IPS DF 19.7 (cell line): ENCODE measurements around the gene GRIP2.

Source experiments
- DNase-seq: peaks from one replicate; pipeline ENCODE4 v3.0.0-alpha.2; 2013; ENCODE audit warnings: low read depth, low spot score

Gene GRIP2

DNA sequence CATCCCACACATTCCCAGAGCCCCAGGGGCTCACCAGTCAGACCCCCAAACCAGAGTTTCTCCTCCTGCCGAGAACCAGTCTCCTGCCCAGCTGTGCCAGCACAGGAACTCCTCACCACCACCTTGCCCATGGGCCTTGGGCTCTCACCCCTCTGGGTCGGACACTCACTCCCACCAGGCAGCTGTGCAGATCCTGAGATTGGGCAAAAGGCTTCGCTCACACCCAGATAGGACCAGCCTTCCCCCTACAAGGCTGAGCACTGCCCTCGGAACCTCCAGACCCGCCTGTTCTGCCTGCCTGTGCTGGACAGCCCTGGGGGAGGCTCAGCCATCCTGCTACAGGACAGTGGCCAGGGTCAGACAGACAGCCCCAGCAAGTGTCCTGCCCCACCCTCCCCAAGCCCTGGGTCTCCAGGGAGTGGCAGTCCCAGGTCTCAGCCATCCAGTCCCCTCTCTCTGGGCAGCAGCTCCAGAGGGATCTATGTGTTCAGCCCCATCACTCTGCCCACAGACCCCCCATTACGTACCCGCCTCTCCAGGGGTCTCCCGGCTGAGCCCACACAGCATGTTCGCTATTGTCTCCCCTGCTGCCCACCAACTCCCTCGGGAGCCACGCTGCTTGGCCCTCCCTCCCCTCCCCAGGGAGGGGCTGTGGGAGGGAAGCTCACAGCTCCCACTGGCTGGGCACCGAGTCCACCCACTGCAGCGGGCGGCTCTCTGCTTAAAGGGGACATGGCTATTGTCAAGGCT lies at the start of gene GRIP2:
Gene GRIP2, minus strand, starts transcription at position 601 of the 750 bp plus-strand sequence. Its CDS starts 34 bp downstream, at position 567.
- no peak for DNase-seq

DNA sequence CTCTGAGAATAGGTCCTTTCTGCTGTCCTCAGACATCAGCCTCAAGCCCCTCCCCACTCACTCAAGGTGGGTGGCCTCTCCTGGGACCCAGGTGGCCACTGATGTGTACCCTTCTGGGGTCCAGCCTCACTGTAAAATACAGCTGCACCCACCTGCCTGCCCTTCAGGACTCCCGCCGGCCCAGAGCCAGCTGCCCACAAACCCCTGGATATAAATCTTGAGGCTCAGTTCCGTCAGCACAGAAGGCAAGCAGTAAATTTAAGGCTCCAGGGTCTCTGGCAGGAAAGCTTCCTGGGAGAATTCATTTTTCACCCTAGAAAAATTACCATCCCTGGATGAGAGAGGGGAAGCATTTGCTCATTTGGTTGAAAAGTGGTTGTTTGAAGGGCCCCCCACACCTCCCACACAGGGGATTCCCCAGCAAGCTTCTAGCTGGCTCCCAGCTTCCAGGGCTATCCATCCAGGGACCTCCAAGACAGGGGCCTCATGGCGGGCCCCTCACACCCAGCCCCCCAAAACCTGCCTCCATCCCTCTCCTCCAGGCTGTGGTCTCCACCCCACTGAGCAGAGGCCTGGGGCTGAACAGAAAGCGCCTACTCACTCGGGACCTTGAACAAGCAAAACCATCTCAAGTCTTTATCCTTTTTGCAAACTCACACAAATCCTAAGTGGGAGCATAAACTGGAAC lies 48.4 kb upstream of the GRIP2 start:
- no peak for DNase-seq

DNA sequence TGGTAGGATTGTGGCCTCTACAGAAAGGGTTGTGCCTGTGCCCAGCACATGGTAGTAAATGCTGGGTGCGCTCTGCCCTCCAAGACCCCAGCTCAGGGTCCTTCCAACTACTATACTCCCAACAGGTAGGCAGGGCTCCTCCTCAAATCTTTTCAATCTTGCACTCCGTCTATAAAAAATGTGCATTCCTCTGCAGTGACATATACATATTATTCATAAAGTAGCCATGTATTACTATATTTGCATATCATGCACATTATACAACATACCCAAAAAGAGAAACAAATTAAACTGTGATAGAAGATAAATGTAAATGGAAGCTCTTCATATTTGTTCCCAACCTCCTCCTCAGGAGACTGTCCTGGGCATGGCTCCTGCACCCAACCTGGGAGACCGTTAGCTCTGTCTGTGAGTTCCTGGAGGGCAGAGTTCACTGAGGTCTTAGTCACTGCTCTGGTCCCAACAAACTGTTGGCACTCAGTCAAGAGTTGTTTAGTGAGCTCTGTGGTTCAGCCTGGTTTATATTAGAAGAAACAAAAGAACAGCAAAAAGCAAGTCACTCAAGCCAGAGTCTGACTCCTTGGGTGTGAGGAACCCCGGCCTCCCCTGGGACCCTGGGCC lies 47.7 kb upstream of the GRIP2 start:
- DNase-seq, result no peak

DNA sequence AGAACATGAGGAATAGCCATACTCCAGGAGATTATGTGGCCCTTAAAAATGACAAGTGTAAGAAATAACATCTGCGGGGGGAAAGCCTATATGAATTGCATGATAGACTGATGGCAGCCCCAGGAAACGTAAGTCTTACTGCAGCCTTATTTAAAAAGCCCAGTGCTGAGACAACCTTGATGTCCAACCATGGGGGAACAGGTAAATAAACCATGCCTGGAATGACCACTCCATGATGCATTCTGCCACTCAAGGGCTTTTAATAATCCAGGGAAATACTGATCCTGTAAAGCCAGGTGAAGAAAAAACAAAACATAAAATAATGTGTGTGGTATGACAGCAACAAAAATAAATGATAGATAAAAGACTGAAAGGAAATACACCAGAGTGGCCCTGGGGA lies 46.5 kb upstream of the GRIP2 start:
- DNase-seq, result no peak

DNA sequence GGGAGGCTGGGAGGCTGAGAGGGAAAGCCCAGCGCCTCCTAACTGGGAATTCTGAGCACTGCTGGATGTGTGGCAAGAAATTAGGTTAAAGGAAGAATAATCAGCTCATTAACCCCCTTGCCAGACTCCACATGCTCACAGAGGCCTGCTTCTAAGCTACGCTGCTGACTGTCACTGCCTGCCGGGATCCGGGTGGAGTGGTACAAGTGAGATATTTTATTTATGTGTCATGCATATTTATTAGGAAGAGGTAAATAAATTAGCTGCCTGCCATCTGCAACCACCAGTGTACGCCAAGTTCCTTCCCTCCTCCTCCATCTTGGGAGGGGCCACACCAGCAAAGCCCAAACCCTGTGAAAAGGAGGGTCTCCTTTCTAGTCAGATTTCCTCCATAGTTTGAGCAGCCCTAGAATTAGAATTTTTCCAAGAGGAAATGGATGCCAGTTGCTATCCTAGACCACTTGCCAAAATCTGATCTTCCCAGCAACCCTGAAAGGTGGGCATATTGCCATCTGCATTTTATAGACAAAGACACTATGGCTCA lies 43.5 kb upstream of the GRIP2 start:
- no peak for DNase-seq

DNA sequence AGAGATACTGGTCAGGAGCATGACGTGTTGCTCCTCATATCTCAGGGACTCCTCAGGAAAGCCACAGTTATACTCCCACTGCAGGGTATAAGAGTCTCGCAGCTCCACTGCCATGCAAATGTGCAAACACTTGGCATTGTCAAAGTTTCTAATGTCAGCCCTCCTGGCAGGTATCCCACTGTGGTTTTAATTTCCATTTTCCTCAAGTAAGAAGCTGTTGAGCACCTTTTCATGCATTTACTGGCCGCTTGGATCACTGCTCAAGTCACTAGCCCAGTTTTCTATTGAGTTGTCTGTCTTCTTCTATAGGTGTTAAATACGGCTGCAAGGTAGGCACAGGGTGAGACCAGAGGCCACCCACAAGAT lies 41.9 kb upstream of the GRIP2 start:
- no peak for DNase-seq

DNA sequence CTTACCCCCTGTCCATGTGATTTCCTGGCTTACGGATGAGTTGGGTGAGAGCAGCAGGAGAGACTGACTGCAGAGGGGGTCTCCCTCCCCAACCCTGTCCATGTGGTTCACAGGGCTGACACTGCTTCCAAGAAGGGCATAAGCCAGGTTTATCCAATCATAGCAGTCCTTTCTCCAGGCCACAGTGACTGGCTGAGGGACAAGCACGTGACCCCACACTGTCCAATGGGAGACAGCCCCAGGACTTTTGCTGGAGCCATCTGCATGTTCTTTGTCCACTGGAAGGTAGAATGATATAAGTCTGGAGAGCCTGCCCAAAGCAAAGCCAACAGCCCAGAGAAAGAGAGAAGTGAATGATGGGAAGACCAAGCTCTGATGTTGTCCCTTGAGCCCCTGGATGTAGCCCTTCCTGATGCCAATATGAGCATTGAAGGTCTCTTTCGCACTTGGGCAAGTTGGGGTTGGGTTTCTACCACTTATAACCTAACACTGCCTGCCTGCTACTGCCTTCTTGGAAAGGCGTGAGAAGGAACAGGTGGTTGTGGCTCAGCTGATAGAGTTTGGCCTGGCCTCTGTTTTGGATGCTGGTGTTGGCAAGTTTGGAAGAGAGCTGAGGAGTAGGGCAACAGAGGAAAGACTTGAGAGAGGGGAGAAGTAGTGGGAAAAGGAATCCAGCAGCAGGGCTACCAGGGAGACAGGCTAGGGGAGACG lies 41.3 kb upstream of the GRIP2 start:
- DNase-seq, result no peak

DNA sequence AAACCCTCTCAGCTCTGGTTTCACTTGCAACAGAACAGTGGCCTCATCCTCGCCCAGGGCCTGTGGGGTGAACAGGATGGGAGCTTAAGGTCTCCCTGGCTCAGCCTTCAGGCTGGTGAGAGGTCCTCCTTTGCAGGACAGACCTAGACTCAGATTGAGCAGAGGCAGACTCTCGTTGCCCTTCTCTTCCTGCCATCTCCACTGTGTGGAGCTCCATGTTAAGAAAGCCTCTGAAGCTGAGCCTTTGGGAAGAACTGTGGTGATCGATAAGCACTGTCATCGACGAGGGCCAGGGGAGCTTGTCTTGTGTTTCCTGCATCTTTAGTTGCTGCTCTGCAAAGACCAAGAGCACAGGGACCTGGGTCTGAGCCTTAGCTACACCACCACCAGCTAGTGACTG lies 37.8 kb upstream of the GRIP2 start:
- no peak for DNase-seq

DNA sequence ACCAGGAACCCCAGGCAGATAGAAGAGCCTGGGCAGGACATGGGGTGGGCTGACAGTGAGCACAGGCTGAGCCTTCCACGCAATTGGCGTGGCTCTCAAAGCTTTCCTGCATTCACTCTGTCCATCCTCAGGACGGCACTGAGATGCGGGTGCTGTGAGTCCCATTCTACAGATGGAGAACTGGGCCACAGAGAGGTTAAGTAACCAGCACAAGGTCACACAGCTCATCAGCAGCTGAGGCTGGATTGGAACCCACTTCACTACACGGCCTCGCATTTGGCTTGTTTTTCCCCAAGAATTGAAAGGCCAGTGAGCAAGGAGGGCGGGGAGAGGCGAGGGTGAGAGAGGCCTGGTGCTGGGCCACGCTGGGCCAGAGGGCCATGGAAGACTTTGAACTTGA lies 36.0 kb upstream of the GRIP2 start:
- no peak for DNase-seq

DNA sequence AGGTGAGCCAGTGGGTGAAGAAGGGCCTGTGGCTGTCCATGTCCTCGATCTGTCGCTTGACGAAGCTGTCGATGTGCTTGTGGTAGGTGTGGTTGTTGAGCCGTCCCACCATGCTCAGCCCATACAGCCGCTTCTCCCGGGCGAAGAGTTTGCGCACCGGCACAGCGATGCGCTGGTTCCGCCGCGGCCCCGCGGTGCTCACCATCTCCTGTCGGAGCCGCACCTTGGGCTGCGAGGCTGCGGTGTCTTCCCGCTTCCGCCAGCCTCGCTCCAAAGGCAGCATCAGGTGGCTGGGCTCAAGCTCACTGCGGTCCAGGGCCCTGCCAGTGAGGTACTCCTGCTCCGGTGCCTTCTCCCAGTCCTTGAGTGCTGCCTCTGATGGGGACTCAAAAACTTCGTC lies 34.0 kb upstream of the GRIP2 start:
- no peak for DNase-seq

DNA sequence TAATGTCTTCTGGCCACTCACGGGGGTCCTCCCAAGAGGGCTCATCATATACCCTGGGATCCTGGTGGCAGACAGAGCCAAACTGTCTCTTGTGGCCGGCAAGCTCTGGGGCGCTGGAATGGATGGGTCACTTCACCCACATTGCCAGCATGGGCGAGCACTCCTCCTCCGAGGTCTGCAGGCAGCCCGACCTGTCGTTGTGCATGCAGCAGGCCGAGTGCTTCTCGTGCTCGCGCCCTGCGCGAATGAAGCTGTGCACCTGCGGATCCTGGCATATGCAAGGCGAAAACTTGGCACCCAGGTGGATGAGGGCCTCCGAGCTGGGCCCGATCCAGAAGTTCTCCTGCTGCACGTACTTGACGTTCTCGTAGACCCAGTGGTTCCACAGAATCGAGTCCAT lies 33.6 kb upstream of the GRIP2 start:
- DNase-seq, result no peak

DNA sequence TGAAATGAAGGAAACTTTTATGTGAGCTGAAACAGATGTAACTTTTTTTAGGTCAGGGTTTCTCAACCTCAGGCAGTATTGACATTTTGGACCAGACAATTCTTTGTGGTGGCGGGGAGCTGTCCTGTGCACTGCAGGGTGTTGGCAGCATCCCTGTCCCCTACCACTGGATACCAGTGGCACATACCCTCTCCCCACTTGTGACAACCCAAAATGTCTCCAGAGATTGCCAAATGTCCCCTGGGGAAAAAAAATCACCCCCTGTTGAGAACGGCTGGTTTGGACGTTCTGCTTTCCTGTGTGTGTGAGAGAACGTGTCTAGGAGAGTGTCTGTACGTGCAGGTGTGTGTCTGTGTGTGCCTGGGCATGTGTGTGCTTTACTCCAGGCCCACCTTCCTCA lies 30.7 kb upstream of the GRIP2 start:
- no peak for DNase-seq

DNA sequence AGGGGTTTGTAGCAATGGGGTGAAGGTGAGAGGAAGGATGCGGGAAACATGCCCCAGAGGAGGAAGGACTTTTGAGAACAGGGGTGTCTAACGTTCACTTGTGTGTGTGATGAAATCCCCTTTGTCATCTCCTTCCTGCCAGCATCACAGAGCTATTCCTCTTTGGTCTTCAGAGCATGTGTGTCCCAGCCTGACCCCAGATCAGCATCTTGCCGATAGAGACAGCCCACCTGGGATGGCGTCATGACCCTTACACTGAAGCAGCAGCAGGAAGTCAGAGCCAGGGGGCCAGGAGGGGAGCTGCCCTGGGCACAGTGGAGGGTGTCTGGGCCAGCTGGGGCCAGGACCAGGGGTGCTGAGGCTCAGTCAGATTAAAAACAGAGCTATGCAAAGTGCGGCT lies 29.9 kb upstream of the GRIP2 start:
- no peak for DNase-seq

DNA sequence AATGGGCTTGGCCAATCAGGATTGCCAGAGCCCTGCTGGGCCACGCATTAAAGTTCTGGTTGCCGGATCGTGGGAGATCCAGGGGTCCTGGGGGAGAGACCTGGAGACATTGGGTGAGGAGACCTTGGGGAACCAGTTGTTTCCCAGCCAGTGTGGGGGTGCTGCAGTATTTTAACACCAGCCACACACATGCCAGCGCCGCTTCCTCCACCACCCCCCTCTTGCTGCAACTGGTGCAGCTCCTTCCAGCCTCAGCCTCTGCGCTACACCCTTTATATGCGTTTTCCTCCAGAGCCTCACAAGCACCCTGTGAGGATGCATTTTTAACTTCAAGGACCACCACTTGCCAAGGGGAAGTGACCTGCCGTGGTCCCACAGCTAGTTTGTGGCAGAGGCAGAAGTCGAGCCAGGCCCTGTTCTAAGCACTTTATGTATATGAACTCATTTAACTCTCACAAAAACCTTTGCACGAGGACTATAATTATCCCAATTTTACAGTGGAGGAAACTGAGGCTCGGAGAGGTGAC lies 29.4 kb upstream of the GRIP2 start:
- DNase-seq, result no peak

DNA sequence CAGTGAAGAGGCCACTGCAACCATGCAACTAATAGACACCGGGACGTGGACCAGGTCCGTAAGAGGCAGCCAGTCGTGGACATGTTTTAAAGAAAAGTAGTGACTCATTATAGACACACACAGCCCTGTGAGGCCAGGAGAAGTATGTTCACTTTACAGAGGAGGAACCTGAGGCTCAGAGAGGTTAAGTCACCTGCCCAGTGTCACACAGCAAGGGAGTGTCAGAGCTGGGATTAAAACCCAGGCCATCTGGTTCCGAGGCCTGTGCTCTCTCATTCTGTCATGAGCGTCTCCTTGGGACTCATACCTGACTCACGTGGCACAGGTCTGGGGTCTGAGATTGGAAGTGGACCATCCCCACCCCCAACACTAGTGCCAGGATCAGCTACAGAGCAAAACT lies 28.1 kb upstream of the GRIP2 start:
- DNase-seq, result no peak

DNA sequence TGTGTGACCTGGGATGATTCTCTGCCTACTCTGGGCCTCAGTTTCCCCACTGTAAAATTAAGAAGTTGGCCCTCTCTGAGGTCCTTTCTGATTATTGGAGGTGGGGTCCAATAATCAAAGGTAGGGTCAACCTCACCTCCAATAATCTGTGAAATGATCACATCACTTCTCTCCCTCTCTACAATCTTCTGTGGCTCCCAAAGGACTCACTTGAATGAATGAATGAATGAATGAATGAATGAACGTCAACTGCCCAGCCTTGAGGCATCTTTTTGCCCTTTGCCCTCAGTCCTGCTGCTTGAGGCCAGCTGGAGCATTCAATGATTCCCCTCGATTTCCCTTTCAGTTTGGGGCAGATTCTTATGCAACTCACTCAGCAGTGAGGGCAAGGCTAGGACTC lies 26.7 kb upstream of the GRIP2 start:
- DNase-seq, result no peak

DNA sequence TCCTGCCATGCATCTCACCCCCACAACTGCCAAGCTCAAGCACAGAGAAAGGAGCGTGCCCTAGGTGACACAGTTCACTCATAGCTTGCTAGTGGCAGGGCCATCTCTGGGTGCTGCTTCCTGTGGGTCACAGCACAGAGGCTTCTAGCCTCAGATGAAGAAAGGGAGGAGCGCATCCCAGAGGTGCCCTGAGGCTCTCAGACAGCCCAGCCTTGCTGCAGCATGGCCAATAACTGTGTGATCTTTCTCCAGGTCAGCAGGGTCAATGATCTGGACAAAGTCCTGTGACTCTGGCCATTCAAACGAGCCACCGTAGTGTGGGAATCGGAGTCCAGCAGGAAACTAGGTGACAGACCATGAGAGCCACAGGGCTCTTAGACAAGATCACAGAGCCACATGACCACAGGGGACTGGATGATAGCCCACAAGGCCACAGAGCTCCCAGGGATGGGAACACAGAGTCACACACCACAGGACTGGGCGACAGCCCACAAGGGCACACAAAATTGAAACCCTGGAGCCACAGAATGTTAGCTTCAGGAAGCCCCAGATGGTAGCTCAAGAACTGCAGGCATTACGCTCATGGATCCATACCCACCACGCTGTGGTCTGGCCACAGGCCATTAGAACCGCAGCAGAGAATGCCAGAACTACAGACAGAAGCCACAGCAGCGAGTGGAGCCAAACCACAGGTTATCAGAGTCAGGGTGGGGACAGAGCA lies 25.9 kb upstream of the GRIP2 start:
- no peak for DNase-seq

DNA sequence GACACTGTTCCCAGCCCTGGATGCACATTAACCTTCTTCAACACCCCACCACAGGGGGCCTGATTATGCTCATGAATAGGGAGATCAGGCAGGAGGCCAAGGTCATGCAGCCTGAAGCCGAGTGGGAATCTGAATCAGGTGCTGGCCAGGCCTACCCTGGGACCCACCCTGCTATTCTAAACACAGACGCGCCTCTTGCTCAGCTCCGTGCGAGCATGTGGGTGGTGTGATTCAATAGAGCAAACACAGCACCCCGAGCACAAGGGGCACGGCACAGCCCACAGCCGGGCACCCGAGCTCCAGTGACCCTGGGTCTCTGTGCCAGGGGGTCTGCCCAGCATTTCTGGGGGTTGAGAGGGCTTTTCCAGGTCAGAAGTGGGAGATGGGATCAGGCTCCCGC lies 24.6 kb upstream of the GRIP2 start:
- DNase-seq, result no peak

DNA sequence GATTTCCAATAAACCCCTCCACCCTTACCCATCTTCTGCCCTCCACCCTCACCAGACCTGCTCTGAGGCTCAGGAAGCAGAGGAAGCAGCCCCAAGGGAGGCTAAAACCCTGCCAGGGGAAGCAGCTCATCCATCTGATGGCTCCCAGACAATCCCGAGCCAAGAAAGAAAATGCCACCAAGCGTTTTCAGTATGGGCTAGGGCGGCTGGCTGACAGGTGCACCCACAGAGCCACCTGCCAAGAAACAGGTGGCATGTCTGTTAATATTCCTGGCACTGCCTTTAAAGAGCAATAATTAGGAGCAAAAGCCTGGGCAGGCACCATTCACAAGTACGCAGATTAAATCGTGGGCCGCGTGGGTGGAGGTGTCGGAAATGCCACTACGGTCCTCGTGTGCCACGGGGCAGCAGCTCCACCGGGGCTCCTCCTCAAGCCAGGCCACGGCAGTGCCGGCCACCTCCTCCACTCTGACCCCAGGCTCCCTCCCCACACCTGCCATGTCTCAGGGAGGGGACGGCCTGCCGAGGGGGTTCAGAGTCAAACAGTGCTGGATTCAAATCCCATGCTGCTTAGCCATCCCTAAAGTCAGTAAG lies 23.9 kb upstream of the GRIP2 start:
- no peak for DNase-seq

DNA sequence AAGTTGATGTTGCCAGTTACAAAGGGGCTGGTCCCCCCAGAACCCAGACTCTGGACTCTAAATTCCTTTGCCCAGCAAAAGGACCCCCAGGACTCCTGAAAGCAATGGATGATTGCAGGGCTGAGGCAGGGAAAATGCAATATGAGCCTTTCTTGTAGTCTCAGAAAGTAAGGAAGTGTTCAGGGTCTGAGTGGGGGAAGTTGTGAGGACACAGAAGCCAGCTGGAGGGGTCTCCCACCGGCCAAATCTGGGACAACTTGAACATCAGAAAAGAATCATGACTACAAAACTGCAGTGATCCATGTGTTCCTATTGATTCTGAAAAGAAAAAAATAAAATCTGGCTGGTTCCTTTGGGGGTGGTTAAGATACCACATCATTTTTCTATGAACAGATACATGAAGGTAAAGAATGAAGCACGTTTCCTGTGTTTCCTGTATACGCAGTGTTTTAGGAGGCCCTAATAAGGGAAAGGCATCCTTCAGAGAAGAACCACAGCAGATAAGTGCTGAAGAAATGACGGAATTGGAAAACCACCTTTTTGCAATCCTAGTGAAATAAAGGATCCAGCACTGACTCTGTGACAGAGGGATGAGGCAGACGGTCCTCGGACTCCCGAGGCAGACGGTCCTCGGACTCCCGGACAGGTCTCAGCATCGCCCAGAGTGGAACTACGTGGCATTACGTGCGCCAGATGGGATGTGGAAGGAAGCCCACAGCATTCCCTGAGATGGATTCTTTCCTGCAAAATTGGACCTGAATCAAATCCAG lies 22.2 kb upstream of the GRIP2 start:
- DNase-seq, result no peak
